ENCODE results near the gene PPP1R12C. TPM values are rescaled to one million over a fixed set of nuclear protein-coding genes. Genes with fewer than 3 reads are reported as not detected.

The PPP1R12C gene
- 100 to 1,000 TPM in 2 of 4 donors, 10 to 100 TPM in 2; 43.5 to 288 (median 116) TPM for total RNA-seq

GRCh38 chr19:55116859-55117662 lies at the start of gene PPP1R12C:
TSS of gene PPP1R12C (minus strand) at chr19:55117637. CDS start at chr19:55117543, 94 bp downstream.
- Histone ChIP-seq H3K9me3 (no peaks in the 10 kb centered on the region), H3K27me3 (no peaks in the 10 kb centered on the region), H3K36me3 (no peaks in the 10 kb centered on the region), H3K4me1 (peaks cover 13 to 32% of the 10 kb centered on the region in 2 donors), H3K4me3 (peak within 1 kb of the TSS; percentile 75 to 80), H3K27ac (peak within 1 kb of the TSS; percentile 97 to 100)
- peak in 1 of 2 donors; percentile 60 for TF ChIP-seq POLR2A (IDR thresholded peaks at IDR 0.05)
- no peak for TF ChIP-seq CTCF (IDR thresholded peaks at IDR 0.05)
- peak; percentile 42 to 47 for DNase-seq
- intact Hi-C loops (cut with DNase I; ENCODE audit: low total_unique reads), result loop anchor here (10.0 kb wide), 1 partner anchor 528 kb away; the partner anchor contains the start of genes CCDC106, ZNF580 and ZNF581

GRCh38 chr19:55166530-55167268 lies 49.3 kb upstream of the PPP1R12C start, which contains the start of gene DNAAF3:
TSS of gene DNAAF3 (minus strand) at chr19:55166613. CDS start at chr19:55166413, 200 bp downstream.
- Histone ChIP-seq H3K27me3 (peaks cover under 1 to 49% of the 10 kb centered on the region in 2 donors), H3K27ac (no peak within 1 kb of the TSS)

GRCh38 chr19:55165952-55166529 lies 48.6 kb upstream of the PPP1R12C start:
- TF ChIP-seq POLR2A (IDR thresholded peaks at IDR 0.05) (no peak), CTCF (IDR thresholded peaks at IDR 0.05) (peak in 2 of 4 experiments; percentile 28 to 38)
- Histone ChIP-seq H3K27ac (no peak overlapping the region), H3K4me1 (no peaks in the 10 kb centered on the region), H3K9me3 (no peaks in the 10 kb centered on the region), H3K27me3 (peaks cover 5 to 50% of the 10 kb centered on the region in 2 donors), H3K36me3 (no peaks in the 10 kb centered on the region), H3K4me3 (peak overlapping the region in 1 of 2 donors; percentile 27)
- peak in 1 of 2 donors; percentile 45 for DNase-seq
- intact Hi-C loops (cut with DNase I; ENCODE audit: low total_unique reads), result no loop called here

More at GRCh38 chr19:55166530-55167268, 49.3 kb upstream of the PPP1R12C start, which contains the start of gene DNAAF3:
- intact Hi-C loops (cut with DNase I; ENCODE audit: low total_unique reads), result no loop called here
- Histone ChIP-seq H3K36me3 (no peaks in the 10 kb centered on the region), H3K4me3 (peak within 1 kb of the TSS in 1 of 2 donors; percentile 27), H3K9me3 (no peaks in the 10 kb centered on the region), H3K4me1 (no peaks in the 10 kb centered on the region)
- DNase-seq, result peak; percentile 56 to 90
- TF ChIP-seq POLR2A (IDR thresholded peaks at IDR 0.05) (no peak), CTCF (IDR thresholded peaks at IDR 0.05) (no peak)

- intact Hi-C loops (cut with DNase I; ENCODE audit: low total_unique reads), result no loop called here
- no peaks in the 10 kb centered on the region for H3K4me1 ChIP-seq
- no peak overlapping the region for H3K4me3 ChIP-seq
- peaks cover 13 to 26% of the 10 kb centered on the region in 2 donors for H3K27me3 ChIP-seq
- H3K9me3 ChIP-seq, result no peaks in the 10 kb centered on the region
- DNase-seq, result no peak
- H3K36me3 ChIP-seq, result no peaks in the 10 kb centered on the region
- no peak for TF ChIP-seq POLR2A (IDR thresholded peaks at IDR 0.05)
- TF ChIP-seq CTCF (IDR thresholded peaks at IDR 0.05), result no peak
- H3K27ac ChIP-seq, result no peak overlapping the region
Observed at GRCh38 chr19:55161571-55162322, 44.3 kb upstream of the PPP1R12C start.

All from uterus (tissue), 4 donors.